PC-9 (cell line): ENCODE data around the gene ZNF804A. TPM values are rescaled to one million over a fixed set of nuclear protein-coding genes. Genes with fewer than 3 reads are reported as not detected.

Source experiments
- BruUV-seq: library from RNA; stranded (reverse); fragments of 400-500 nt; replicated peaks from 2 replicates; lab custom pipeline; 2021; lab: Mats Ljungman, UMichigan
- CTCF ChIA-PET: fragments of 300-600 bp; sonication (Branson Sonifier 250); formaldehyde crosslinking; loops from one replicate; lab custom pipeline; 2022; ENCODE audit warnings: antibody characterized with exemption; lab: Charles Lee
- POLR2A ChIA-PET: fragments of 300-600 bp; sonication (Branson Sonifier 250); formaldehyde crosslinking; loops from one replicate; lab custom pipeline; 2022; ENCODE audit warnings: antibody characterized with exemption; ENCODE audit not compliant: unreplicated experiment; lab: Charles Lee
- DNase-seq, 2 experiments: peaks; one replicate each; pipeline versions ENCODE4 v3.0.0 to v3.0.0-alpha.2; 2015 to 2022; ENCODE audit warnings: mixed read lengths in 1 of 2
- H2AFZ ChIP-seq: fragments of 200-600 bp; sonication (generic); 2 replicates; pipeline ENCODE4 v1.8.1; 2017; ENCODE audit warnings: antibody characterized with exemption
- H3F3A ChIP-seq: fragments of 200-600 bp; sonication (generic); 2 replicates; pipeline ENCODE4 v1.8.1; 2017; ENCODE audit warnings: antibody characterized with exemption, mild to moderate bottlenecking, low read depth; ENCODE audit not compliant: insufficient read depth
- H3K27ac ChIP-seq: fragments of 200-600 bp; sonication (generic); 2 replicates; pipeline ENCODE4 v1.6.1; 2016; ENCODE audit warnings: mixed run types
- H3K27me3 ChIP-seq: fragments of 200-600 bp; sonication (generic); 2 replicates; pipeline ENCODE4 v1.6.1; 2016; ENCODE audit warnings: low read depth, mixed run types; ENCODE audit not compliant: insufficient read depth
- H3K36me3 ChIP-seq: fragments of 200-600 bp; sonication (generic); 2 replicates; pipeline ENCODE4 v1.6.1; 2016; ENCODE audit warnings: low read depth, mixed run types
- H3K4me1 ChIP-seq: fragments of 200-600 bp; sonication (generic); replicated peaks from 2 replicates; pipeline ENCODE4 v1.6.1; 2016; ENCODE audit warnings: mixed run types; ENCODE audit not compliant: insufficient read depth
- H3K4me2 ChIP-seq: fragments of 200-600 bp; sonication (generic); 2 replicates; pipeline ENCODE4 v1.6.1; 2017; ENCODE audit warnings: mixed run types
- H3K4me3 ChIP-seq: fragments of 200-600 bp; sonication (generic); 2 replicates; pipeline ENCODE4 v1.6.1; 2016; ENCODE audit warnings: mixed run types
- H3K79me2 ChIP-seq: fragments of 200-600 bp; sonication (generic); 2 replicates; pipeline ENCODE4 v1.6.1; 2017; ENCODE audit warnings: low read depth, mixed run types
- H3K9me2 ChIP-seq: fragments of 200-600 bp; sonication (generic); 2 replicates; pipeline ENCODE4 v1.8.1; 2017; ENCODE audit warnings: mild to moderate bottlenecking; ENCODE audit not compliant: insufficient read depth
- H3K9me3 ChIP-seq: fragments of 200-600 bp; sonication (generic); 2 replicates; pipeline ENCODE4 v1.8.1; 2016; ENCODE audit warnings: low read depth; ENCODE audit not compliant: insufficient read depth
- H4K20me1 ChIP-seq: fragments of 200-600 bp; sonication (generic); 2 replicates; pipeline ENCODE4 v1.8.1; 2017; ENCODE audit not compliant: insufficient read depth
- CTCF ChIP-seq: fragments of 200-600 bp; sonication (generic); conservative IDR thresholded peaks from 2 replicates; pipeline ENCODE4 v1.6.1; 2017; ENCODE audit warnings: mixed run types, antibody characterized with exemption, mild to moderate bottlenecking, moderate library complexity
- EZH2 ChIP-seq: fragments of 200-600 bp; sonication (generic); IDR thresholded peaks from 2 replicates; pipeline ENCODE4 v1.8.0; 2017; ENCODE audit warnings: antibody characterized with exemption, low read depth
- intact Hi-C: fragments of 100-400 bp; cut with micrococcal nuclease; formaldehyde crosslinking; loops from one replicate; pipeline ENCODE4 v1.10.0; 2022; ENCODE audit not compliant: unreplicated experiment
- total RNA-seq: library from RNA; stranded (reverse); gene quantifications from 2 replicates; pipeline ENCODE4 v1.2.3, GENCODE V29; 2021

Gene ZNF804A
- total RNA-seq, 1 experiment from 2014 or later: not detected

- Histone ChIP-seq H3K4me2 (no peak overlapping the region), H3K79me2 (no peaks in the 10 kb centered on the region), H3K9me2 (no peaks in the 10 kb centered on the region), H3K36me3 (no peaks in the 10 kb centered on the region), H3K4me3 (no peak overlapping the region), H3K9me3 (no peaks in the 10 kb centered on the region), H3K27ac (no peak overlapping the region), H3F3A (no peaks in the 10 kb centered on the region), H3K27me3 (no peaks in the 10 kb centered on the region), H2AFZ (no peak overlapping the region), H3K4me1 (no peaks in the 10 kb centered on the region), H4K20me1 (no peaks in the 10 kb centered on the region)
- POLR2A ChIA-PET: no interaction called here
- CTCF ChIA-PET: no interaction called here
- BruUV-seq: no TSS peak
- TF ChIP-seq EZH2 (no peak), CTCF (no peak)
- DNase-seq: no peak
- intact Hi-C loops: no loop called here
These were observed 39.4 kb upstream of the ZNF804A start for GRCh38 chr2:184558713-184559464.

- H3K4me1 ChIP-seq: no peaks in the 10 kb centered on the region
- H4K20me1 ChIP-seq: no peaks in the 10 kb centered on the region
- no peaks in the 10 kb centered on the region for H3K27me3 ChIP-seq
- intact Hi-C loops: no loop called here
- no peaks in the 10 kb centered on the region for H3K9me2 ChIP-seq
- no TSS peak for BruUV-seq
- no peaks in the 10 kb centered on the region for H3K79me2 ChIP-seq
- ChIA-PET POLR2A (no interaction called here), CTCF (no interaction called here)
- H3K9me3 ChIP-seq: no peaks in the 10 kb centered on the region
- H3F3A ChIP-seq: no peaks in the 10 kb centered on the region
- no peak overlapping the region for H3K27ac ChIP-seq
- no peak overlapping the region for H2AFZ ChIP-seq
- DNase-seq: peak in 1 of 2 experiments; percentile 26
- peak overlapping the region; percentile 33; the same call in 1 of the 2 replicates for H3K4me3 ChIP-seq
- H3K36me3 ChIP-seq: no peaks in the 10 kb centered on the region
- TF ChIP-seq CTCF: no peak
- TF ChIP-seq EZH2: no peak
- H3K4me2 ChIP-seq: peak overlapping the region; percentile 46
These were observed 37.7 kb upstream of the ZNF804A start for GRCh38 chr2:184560603-184561002.

DNA sequence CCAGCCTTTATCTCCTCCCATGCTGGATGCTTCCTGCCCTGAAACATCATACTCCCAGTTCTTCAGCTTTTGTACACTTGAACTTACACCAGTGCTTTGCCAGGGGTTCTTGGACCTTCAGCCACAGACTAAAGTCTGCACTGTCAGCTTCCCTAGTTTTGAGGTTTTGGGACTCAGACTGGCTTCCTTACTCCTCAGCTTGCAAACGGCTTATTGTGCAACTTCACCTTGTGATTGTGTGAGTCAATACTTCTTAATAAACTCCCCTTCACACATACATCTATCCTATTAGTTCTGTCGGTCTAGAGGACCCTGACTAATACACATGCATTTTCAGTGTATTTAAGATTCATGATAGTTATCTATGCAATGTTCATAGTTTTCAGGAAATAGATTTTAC, 35.8 kb upstream of the ZNF804A start:
- Histone ChIP-seq H3K9me2 (no peaks in the 10 kb centered on the region), H3K27ac (no peak overlapping the region), H3K9me3 (no peaks in the 10 kb centered on the region), H3F3A (no peaks in the 10 kb centered on the region), H3K4me2 (no peak overlapping the region), H3K4me3 (no peak overlapping the region), H4K20me1 (no peaks in the 10 kb centered on the region), H3K79me2 (no peaks in the 10 kb centered on the region), H2AFZ (no peak overlapping the region), H3K36me3 (no peaks in the 10 kb centered on the region), H3K27me3 (no peaks in the 10 kb centered on the region), H3K4me1 (no peaks in the 10 kb centered on the region)
- TF ChIP-seq EZH2 (no peak), CTCF (no peak)
- BruUV-seq: no TSS peak
- intact Hi-C loops: no loop called here
- ChIA-PET CTCF (no interaction called here), POLR2A (no interaction called here)
- DNase-seq: no peak
